ENCODE results near the gene GFOD1.

GFOD1 gene

DNA sequence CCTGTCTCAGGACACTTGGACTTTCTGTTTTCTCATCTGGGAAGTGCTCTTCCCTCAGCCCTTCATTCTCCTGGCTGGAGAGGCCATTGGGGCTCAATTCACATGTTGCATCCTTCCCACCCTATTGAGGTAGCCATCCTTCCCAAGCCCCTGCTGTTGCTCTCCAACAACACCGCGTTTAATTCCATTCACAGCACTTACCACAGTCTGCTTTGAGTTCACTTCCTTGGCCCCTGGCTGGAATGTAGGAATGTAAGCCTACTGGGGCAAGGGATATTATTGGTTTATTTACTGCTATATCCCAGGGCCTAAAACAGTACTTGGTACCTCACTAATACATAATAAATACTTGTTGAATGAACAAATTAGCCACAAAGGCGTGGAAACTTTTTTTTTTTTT is 6.7 kb upstream of the GFOD1 start:
- TF ChIP-seq BACH2 (CRISPR knock-in tag; IDR thresholded peaks at IDR 0.05; ENCODE audit: borderline replicate concordance) (no peak), PPARA (CRISPR knock-in tag; IDR thresholded peaks at IDR 0.05; ENCODE audit: borderline replicate concordance) (no peak), ZFP3 (CRISPR knock-in tag; IDR thresholded peaks at IDR 0.05) (no peak), TOX (CRISPR knock-in tag; IDR thresholded peaks at IDR 0.05; ENCODE audit: borderline replicate concordance) (no peak), OSR1 (CRISPR knock-in tag; IDR thresholded peaks at IDR 0.05) (no peak), ESRRG (CRISPR knock-in tag; IDR thresholded peaks at IDR 0.05) (no peak), ZNF8 (CRISPR knock-in tag; IDR thresholded peaks at IDR 0.05) (no peak), ZFP30 (CRISPR knock-in tag; IDR thresholded peaks at IDR 0.05) (no peak)
- TF ChIP-seq, protein P1, sequence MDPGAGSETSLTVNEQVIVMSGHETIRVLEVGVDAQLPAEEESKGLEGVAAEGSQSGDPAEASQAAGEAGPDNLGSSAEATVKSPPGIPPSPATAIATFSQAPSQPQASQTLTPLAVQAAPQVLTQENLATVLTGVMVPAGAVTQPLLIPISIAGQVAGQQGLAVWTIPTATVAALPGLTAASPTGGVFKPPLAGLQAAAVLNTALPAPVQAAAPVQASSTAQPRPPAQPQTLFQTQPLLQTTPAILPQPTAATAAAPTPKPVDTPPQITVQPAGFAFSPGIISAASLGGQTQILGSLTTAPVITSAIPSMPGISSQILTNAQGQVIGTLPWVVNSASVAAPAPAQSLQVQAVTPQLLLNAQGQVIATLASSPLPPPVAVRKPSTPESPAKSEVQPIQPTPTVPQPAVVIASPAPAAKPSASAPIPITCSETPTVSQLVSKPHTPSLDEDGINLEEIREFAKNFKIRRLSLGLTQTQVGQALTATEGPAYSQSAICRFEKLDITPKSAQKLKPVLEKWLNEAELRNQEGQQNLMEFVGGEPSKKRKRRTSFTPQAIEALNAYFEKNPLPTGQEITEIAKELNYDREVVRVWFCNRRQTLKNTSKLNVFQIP (CRISPR knock-in tag; IDR thresholded peaks at IDR 0.05; ENCODE audit: borderline replicate concordance, low read depth): no peak

DNA sequence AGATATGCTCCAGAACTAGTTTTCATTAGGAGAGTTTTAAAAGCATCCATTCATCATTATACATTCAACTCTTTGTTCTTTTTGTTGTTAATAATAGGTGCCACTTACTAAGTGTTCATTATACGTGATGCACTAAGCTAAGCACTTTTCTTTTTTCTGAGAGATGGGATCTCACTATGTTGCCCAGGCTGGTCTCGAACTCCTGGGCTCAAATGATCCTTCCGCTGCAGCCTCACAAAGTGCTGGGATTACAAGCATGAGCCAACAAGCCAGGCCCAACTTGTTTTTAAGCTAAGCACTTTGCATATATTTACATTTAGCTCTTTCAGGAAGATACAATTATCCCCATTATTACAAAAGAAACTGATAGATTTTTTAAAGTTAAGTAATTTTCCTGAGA is 5.7 kb upstream of the GFOD1 start:
- TF ChIP-seq OSR1 (CRISPR knock-in tag; IDR thresholded peaks at IDR 0.05) (no peak), ESRRG (CRISPR knock-in tag; IDR thresholded peaks at IDR 0.05) (no peak)
- no peak for ATAC-seq

More for the DNA sequence above, 6.7 kb upstream of the GFOD1 start:
- ATAC-seq: no peak

DNA sequence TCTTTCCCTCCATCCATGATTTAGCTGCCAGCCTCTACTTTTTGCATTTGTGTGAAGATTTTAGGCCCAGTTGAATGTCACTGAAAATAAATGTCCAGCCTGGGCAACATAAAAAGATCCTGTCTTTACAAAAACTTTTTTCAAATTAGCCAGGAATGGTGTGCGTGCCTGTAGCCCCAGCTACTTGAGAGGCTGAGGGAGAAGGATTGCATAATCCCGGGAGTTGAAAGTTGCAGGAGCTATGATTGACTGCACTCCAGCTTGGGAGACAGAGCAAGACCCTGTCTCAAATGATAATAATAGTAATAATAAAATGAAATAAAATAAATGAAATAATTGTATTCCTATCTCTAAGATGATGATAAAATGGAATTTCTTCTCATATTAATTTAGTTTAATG is 5.0 kb upstream of the GFOD1 start:
- TF ChIP-seq, protein P2, sequence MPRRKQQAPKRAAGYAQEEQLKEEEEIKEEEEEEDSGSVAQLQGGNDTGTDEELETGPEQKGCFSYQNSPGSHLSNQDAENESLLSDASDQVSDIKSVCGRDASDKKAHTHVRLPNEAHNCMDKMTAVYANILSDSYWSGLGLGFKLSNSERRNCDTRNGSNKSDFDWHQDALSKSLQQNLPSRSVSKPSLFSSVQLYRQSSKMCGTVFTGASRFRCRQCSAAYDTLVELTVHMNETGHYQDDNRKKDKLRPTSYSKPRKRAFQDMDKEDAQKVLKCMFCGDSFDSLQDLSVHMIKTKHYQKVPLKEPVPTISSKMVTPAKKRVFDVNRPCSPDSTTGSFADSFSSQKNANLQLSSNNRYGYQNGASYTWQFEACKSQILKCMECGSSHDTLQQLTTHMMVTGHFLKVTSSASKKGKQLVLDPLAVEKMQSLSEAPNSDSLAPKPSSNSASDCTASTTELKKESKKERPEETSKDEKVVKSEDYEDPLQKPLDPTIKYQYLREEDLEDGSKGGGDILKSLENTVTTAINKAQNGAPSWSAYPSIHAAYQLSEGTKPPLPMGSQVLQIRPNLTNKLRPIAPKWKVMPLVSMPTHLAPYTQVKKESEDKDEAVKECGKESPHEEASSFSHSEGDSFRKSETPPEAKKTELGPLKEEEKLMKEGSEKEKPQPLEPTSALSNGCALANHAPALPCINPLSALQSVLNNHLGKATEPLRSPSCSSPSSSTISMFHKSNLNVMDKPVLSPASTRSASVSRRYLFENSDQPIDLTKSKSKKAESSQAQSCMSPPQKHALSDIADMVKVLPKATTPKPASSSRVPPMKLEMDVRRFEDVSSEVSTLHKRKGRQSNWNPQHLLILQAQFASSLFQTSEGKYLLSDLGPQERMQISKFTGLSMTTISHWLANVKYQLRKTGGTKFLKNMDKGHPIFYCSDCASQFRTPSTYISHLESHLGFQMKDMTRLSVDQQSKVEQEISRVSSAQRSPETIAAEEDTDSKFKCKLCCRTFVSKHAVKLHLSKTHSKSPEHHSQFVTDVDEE (CRISPR knock-in tag; IDR thresholded peaks at IDR 0.05): no peak
- TF ChIP-seq GLIS3 (CRISPR knock-in tag; IDR thresholded peaks at IDR 0.05) (no peak), BACH2 (CRISPR knock-in tag; IDR thresholded peaks at IDR 0.05; ENCODE audit: borderline replicate concordance) (no peak), OSR1 (CRISPR knock-in tag; IDR thresholded peaks at IDR 0.05) (no peak), TOX (CRISPR knock-in tag; IDR thresholded peaks at IDR 0.05; ENCODE audit: borderline replicate concordance) (no peak), ZFP30 (CRISPR knock-in tag; IDR thresholded peaks at IDR 0.05) (no peak), PPARA (CRISPR knock-in tag; IDR thresholded peaks at IDR 0.05; ENCODE audit: borderline replicate concordance) (no peak), RARB (CRISPR knock-in tag; IDR thresholded peaks at IDR 0.05) (no peak), TCF4 (CRISPR knock-in tag; IDR thresholded peaks at IDR 0.05; ENCODE audit: borderline replicate concordance) (no peak)
- TF ChIP-seq, protein P3, sequence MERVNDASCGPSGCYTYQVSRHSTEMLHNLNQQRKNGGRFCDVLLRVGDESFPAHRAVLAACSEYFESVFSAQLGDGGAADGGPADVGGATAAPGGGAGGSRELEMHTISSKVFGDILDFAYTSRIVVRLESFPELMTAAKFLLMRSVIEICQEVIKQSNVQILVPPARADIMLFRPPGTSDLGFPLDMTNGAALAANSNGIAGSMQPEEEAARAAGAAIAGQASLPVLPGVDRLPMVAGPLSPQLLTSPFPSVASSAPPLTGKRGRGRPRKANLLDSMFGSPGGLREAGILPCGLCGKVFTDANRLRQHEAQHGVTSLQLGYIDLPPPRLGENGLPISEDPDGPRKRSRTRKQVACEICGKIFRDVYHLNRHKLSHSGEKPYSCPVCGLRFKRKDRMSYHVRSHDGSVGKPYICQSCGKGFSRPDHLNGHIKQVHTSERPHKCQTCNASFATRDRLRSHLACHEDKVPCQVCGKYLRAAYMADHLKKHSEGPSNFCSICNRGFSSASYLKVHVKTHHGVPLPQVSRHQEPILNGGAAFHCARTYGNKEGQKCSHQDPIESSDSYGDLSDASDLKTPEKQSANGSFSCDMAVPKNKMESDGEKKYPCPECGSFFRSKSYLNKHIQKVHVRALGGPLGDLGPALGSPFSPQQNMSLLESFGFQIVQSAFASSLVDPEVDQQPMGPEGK (CRISPR knock-in tag; IDR thresholded peaks at IDR 0.05; ENCODE audit: borderline replicate concordance): no peak
- TF ChIP-seq, protein P4, sequence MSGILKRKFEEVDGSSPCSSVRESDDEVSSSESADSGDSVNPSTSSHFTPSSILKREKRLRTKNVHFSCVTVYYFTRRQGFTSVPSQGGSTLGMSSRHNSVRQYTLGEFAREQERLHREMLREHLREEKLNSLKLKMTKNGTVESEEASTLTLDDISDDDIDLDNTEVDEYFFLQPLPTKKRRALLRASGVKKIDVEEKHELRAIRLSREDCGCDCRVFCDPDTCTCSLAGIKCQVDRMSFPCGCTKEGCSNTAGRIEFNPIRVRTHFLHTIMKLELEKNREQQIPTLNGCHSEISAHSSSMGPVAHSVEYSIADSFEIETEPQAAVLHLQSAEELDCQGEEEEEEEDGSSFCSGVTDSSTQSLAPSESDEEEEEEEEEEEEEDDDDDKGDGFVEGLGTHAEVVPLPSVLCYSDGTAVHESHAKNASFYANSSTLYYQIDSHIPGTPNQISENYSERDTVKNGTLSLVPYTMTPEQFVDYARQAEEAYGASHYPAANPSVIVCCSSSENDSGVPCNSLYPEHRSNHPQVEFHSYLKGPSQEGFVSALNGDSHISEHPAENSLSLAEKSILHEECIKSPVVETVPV (CRISPR knock-in tag; IDR thresholded peaks at IDR 0.05): no peak
- no peak for ATAC-seq

DNA sequence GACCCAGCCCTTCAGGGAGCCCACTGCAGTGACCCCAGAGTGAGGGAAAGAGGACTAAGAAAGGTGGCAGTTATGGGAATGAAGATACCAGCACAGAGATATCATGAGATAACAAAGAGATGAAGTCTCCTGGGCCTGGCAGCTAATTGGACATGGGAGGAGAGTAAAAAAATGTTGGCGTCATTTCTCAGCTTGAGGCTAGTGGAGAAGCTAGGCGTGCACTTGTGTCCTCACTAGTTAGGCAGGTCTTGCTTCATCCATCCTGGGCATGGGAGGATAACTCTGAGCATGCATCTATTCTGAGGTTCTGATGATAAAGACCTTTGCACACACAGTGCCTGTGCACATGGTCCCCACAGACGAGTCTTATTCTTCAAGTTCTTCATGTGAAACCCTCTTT is 4.1 kb upstream of the GFOD1 start:
- ATAC-seq: no peak
- no peak for TF ChIP-seq ZFP30 (CRISPR knock-in tag; IDR thresholded peaks at IDR 0.05)
- TF ChIP-seq ZNF70 (CRISPR knock-in tag; IDR thresholded peaks at IDR 0.05): no peak
- TF ChIP-seq, protein P3 (CRISPR knock-in tag; IDR thresholded peaks at IDR 0.05; ENCODE audit: borderline replicate concordance): no peak
- TF ChIP-seq ZNF8 (CRISPR knock-in tag; IDR thresholded peaks at IDR 0.05): no peak
- TF ChIP-seq ARNTL (CRISPR knock-in tag; IDR thresholded peaks at IDR 0.05; ENCODE audit: borderline replicate concordance, low read depth): no peak
- TF ChIP-seq ESRRG (CRISPR knock-in tag; IDR thresholded peaks at IDR 0.05): no peak
- no peak for TF ChIP-seq ISL1 (CRISPR knock-in tag; IDR thresholded peaks at IDR 0.05)
- TF ChIP-seq BACH2 (CRISPR knock-in tag; IDR thresholded peaks at IDR 0.05; ENCODE audit: borderline replicate concordance): no peak
- no peak for TF ChIP-seq TCF4 (CRISPR knock-in tag; IDR thresholded peaks at IDR 0.05; ENCODE audit: borderline replicate concordance)
- no peak for TF ChIP-seq ZC3H10 (CRISPR knock-in tag; IDR thresholded peaks at IDR 0.05)
- no peak for TF ChIP-seq ZFP3 (CRISPR knock-in tag; IDR thresholded peaks at IDR 0.05)
- TF ChIP-seq ZNF565 (CRISPR knock-in tag; conservative IDR thresholded peaks at IDR 0.05; ENCODE audit: low read depth): no peak
- no peak for TF ChIP-seq RARB (CRISPR knock-in tag; IDR thresholded peaks at IDR 0.05)

All from SK-N-SH treated with all-trans-retinoic acid at 6 μM for 48 hours (cell line).